ES-I3 (cell line): ENCODE data around the gene NOC3L.
"Not testable (repeated sequence)": the region's sequence is repeated elsewhere in the genome, so short reads cannot be mapped to it uniquely, and the experiment has no call there.

ENCODE experiments used
- H3K36me3 ChIP-seq: 2 replicates; pipeline ENCODE4 v1.6.1; 2013; ENCODE audit warnings: mild to moderate bottlenecking, low read length, control low read depth, moderate library complexity; ENCODE audit not compliant: insufficient read depth
- H3K4me1 ChIP-seq: 2 replicates; pipeline ENCODE4 v1.6.1; 2013; ENCODE audit warnings: mild to moderate bottlenecking, control low read depth, low read length; ENCODE audit not compliant: insufficient read depth
- H3K9ac ChIP-seq: 2 replicates; pipeline ENCODE4 v1.6.1; 2013; ENCODE audit warnings: low read depth, mild to moderate bottlenecking, low read length, moderate library complexity
- H3K9me3 ChIP-seq: 2 replicates; pipeline ENCODE4 v1.6.1; 2013; ENCODE audit warnings: mild to moderate bottlenecking, low read length, moderate library complexity; ENCODE audit not compliant: control insufficient read depth, insufficient read depth

Gene NOC3L, protein sequence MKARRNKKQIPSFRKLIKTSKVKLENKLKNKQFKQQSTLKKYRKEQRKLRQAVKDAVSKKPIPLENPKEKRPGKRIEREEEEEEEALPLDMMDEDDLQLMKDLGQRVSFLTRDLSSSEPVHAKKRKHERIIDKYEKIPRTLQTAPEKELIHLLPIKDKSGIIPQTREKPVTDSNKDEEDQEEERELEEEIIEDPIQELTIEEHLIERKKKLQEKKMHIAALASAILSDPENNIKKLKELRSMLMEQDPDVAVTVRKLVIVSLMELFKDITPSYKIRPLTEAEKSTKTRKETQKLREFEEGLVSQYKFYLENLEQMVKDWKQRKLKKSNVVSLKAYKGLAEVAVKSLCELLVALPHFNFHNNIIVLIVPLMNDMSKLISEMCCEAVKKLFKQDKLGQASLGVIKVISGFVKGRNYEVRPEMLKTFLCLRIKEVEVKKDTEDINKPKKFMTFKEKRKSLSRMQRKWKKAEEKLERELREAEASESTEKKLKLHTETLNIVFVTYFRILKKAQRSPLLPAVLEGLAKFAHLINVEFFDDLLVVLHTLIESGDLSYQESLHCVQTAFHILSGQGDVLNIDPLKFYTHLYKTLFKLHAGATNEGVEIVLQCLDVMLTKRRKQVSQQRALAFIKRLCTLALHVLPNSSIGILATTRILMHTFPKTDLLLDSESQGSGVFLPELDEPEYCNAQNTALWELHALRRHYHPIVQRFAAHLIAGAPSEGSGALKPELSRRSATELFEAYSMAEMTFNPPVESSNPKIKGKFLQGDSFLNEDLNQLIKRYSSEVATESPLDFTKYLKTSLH

DNA sequence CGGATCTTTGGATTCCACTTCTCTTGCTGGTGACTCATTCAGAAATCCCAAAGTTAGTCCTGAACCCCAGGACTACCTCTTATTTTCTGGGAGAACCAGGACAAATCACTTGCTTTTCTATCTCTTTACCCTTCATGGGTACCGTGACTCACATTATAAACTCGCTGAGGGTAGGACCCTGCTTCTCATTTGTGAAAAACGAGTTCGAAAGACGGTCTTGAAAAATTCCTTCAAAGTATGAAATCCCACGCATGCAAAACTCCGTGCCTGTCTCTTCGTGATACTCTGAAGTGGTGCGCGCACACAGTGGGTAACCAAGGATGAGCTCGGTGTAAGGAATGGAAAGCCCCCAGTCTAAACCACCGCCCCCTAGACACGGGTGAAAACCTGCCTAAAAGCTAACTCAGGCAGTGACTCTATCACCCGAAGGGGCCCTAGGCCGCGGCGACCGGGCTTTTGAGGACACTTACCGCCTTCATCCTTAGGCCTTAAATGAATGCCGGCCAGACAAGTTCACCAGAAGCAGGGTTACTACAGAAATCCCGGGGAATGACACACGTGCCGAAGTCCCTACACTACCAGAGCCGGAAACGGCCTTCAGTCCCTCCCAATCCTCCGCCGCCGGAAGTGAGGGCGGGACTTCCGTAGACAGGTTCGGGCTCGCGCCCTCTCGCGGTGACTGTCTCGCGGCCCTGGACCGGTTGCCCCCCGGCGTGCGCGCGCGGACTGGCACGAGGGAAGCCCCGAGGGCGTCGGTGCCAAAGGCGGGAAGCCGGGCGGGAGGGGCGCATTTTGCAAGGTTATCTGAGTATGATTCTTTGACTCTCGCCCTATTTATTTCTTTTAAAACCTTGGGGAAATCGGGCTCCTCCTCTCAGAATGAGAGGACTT, at the start of gene NOC3L:
TSS of gene NOC3L (minus strand) at position 580 of the 891 bp plus-strand sequence. CDS start at position 479, 101 bp downstream.
- Histone ChIP-seq H3K9ac (peak within 1 kb of the TSS; percentile 92), H3K9me3 (no peaks in the 10 kb centered on the region), H3K36me3 (peaks cover 4% of the 10 kb centered on the region; the same call in 1 of the 2 replicates), H3K4me1 (peaks cover 11% of the 10 kb centered on the region)

GRCh38 chr10:94412449-94412848, 49.7 kb upstream of the NOC3L start:
- Histone ChIP-seq H3K9ac (no peak overlapping the region), H3K9me3 (no peaks in the 10 kb centered on the region), H3K36me3 (no peaks in the 10 kb centered on the region), H3K4me1 (0 out of 2 replicates have a peak, but pooled peaks cover 4% of the 10 kb centered on the region)

GRCh38 chr10:94411304-94411703, 48.6 kb upstream of the NOC3L start:
- Histone ChIP-seq H3K36me3 (no peaks in the 10 kb centered on the region), H3K9me3 (no peaks in the 10 kb centered on the region), H3K4me1 (0 out of 2 replicates have a peak, but pooled peaks cover 4% of the 10 kb centered on the region), H3K9ac (no peak overlapping the region)

GRCh38 chr10:94409021-94409657, 46.4 kb upstream of the NOC3L start:
- Histone ChIP-seq H3K36me3 (no peaks in the 10 kb centered on the region), H3K9me3 (no peaks in the 10 kb centered on the region), H3K9ac (no peak overlapping the region), H3K4me1 (0 out of 2 replicates have a peak, but pooled peaks cover 4% of the 10 kb centered on the region)

DNA sequence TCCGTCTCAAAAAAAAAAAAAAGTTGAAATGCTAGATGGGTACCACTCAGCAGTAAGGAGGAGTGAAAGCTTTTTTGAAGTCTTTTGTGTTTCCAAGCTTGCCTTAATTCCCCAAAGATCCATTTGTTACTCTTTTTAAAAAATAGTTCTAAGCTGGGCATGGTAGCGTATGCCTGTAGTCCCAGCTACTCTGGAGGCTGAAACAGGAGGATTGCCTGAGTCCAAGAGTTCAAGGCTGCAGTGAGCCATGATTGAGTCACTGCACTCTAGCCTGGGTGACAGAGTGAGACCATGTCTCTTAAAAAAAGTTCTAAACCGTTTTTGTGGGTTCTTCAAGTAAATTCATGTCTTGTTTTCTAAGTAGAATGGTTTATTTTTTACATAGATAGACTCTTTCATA, 44.9 kb upstream of the NOC3L start:
- Histone ChIP-seq H3K36me3 (no peaks in the 10 kb centered on the region), H3K9ac (no peak overlapping the region), H3K4me1 (0 out of 2 replicates have a peak, but pooled peaks cover 4% of the 10 kb centered on the region), H3K9me3 (no peaks in the 10 kb centered on the region)

DNA sequence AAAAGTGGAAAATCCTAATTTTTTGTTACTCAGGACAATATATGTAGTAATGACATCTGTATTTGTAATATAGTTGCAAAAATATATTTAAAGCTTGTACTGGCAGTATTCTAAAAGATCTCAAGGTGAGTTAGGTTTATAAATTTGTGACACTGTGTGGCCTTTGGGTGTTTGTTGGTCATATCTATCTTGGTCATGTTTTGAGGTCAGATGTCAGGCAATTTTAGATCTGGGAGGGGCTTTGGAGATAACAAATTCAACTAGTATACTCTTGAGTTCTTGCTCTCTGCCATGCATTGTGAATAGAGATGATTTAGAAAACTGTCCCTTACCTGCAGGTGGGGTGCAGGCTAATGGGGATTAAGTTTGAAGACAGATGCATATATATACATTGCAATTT, 42.7 kb upstream of the NOC3L start:
- Histone ChIP-seq H3K9ac (no peak overlapping the region), H3K9me3 (no peaks in the 10 kb centered on the region), H3K4me1 (0 out of 2 replicates have a peak, but pooled peaks cover 4% of the 10 kb centered on the region), H3K36me3 (no peaks in the 10 kb centered on the region)

- no peaks in the 10 kb centered on the region for H3K36me3 ChIP-seq
- no peaks in the 10 kb centered on the region for H3K4me1 ChIP-seq
- peak overlapping the region; percentile 73 for H3K9ac ChIP-seq
- no peaks in the 10 kb centered on the region for H3K9me3 ChIP-seq
Measured at GRCh38 chr10:94403380-94404213, 40.9 kb upstream of the NOC3L start.

DNA sequence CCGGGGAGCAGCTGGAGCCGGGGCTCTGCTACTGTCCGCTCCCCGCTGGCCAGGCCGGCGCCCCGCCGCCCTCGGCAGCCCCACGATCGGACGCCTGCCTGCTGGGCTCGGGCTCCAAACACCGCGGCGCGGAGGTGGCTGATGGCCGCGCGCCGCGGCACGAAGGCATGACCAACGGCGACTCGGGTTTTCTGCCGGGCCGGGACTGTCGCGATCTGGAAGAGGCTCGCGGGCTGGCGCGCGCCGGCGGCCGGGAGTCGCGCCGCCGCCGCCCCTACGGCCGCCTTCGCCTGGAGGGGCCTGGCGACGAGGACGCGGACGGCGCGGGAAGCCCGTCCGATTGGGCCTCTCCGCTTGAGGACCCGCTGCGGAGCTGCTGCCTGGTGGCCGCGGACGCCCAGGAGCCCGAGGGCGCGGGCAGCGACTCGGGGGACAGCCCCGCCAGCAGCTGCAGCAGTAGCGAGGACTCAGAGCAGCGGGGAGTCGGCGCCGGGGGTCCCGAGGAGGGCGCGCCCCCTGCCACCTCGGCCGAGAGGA, 40.2 kb upstream of the NOC3L start:
- no peaks in the 10 kb centered on the region for H3K9me3 ChIP-seq
- H3K9ac ChIP-seq = peak overlapping the region; percentile 73
- no peaks in the 10 kb centered on the region for H3K4me1 ChIP-seq
- no peaks in the 10 kb centered on the region for H3K36me3 ChIP-seq

- Histone ChIP-seq H3K9me3 (no peaks in the 10 kb centered on the region), H3K36me3 (no peaks in the 10 kb centered on the region), H3K4me1 (no peaks in the 10 kb centered on the region), H3K9ac (peak within 1 kb of the TSS; percentile 73)
Measured at GRCh38 chr10:94402204-94402842, 39.6 kb upstream of the NOC3L start, which contains the start of gene TBC1D12. TBC1D12 (plus strand) TSS chr10:94402541; CDS start chr10:94402614, 73 bp downstream.

DNA sequence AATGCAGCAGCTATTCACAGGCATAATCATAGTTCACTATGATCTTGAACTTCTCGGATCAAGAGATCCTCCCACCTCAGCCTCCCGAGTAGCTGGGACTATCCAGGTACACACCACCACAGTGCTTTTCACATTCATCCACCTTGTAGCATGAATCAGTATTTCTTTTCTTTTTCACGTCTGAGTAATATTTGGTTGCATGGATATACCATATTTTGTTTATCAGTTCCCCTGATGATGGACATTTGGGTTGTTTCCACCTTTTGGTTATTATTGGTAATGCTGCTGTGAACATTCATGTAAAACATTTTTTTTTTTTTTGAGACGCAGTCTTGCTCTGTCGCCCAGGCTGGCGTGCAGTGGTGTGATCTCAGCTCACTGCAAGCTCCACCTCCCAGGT, 36.0 kb upstream of the NOC3L start:
- no peak overlapping the region for H3K9ac ChIP-seq
- no peaks in the 10 kb centered on the region for H3K9me3 ChIP-seq
- no peaks in the 10 kb centered on the region for H3K4me1 ChIP-seq
- H3K36me3 ChIP-seq = no peaks in the 10 kb centered on the region

DNA sequence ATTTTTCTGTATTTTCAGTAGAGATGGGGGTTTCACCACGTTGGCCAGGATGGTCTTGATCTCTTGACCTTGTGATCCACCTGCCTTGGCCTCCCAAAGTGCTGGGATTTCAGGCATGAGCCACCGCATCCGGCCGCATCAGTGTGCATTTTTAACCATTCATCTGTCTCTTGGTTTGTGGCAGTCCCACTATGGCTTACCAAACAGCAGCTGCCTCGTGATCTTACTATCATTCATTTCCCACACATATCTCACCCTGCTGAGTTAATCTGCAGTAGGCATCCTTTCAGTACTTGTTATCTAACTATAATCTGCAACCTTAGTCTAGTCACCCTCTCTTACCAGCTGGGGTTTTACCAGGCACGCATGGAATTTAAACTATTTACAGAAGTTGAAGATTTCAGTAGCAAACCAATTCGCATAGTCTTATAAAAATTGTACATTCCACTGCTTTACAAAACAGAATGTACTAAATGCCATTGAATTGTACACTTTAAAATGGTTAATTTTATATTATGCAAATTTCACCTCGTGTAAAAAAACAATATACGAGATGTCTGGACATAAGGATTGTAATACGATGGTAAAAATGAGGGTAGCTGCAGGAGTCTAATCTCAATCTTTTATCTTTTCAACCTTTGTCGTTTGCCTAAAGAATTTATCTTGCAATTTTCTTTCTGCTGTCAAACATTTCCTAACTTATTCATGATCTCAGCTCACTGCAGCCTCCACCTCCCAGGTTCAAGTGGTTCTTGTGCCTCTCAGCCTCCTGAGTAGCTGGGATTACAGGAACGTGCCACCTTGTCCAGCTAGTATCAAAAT, 35.0 kb upstream of the NOC3L start:
- H3K9ac ChIP-seq = no peak overlapping the region
- H3K4me1 ChIP-seq = no peaks in the 10 kb centered on the region
- H3K36me3 ChIP-seq = no peaks in the 10 kb centered on the region
- H3K9me3 ChIP-seq = no peaks in the 10 kb centered on the region

GRCh38 chr10:94392117-94392516, 29.4 kb upstream of the NOC3L start:
- H3K9me3 ChIP-seq, H3K4me1 ChIP-seq, H3K36me3 ChIP-seq, H3K9ac ChIP-seq: not testable (repeated sequence)
